Tibial nerve (tissue), 4 donors: ENCODE results near the gene KANSL1L.

ENCODE experiments used
- EP300 ChIP-seq, 2 donors: sonication (generic); formaldehyde crosslinking; IDR thresholded peaks; one replicate each; pipeline ENCODE4 v1.6.1; 2017; ENCODE audit warnings: antibody characterized with exemption in 2 of 2, mild to moderate bottlenecking in 1 of 2
- TF ChIP-seq, protein P1 (sequence below), 5 experiments: fragments of 200-600 bp in 3 of 5; fragments of 450-650 bp in 2 of 5; sonication (generic) in 3 of 5; IDR thresholded peaks; one replicate each; pipeline ENCODE4 v1.5.1; 2016 to 2019; ENCODE audit warnings: antibody characterized with exemption in 5 of 5, mild to moderate bottlenecking in 3 of 5, moderate library complexity in 2 of 5

DNA sequence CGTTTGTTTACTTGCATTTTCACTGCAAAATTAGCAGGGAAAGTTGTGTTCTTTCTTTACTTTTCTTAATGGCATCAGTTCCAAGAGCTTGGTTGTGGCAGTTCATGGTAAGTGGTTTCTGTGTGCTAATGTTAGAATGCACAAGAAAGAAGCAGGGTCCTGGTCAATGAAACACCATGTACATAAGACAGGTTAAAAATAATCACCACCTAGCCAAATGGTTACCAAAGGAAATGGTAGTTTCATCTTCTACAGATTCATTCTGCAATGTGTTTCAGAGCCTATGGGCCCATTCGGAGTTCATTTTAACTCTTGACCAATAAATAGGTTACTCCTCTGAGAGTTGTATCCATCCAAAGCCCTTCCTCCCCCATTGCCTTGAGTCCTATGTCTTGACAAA, 186.9 kb downstream of the KANSL1L start:
- TF ChIP-seq, protein P1, sequence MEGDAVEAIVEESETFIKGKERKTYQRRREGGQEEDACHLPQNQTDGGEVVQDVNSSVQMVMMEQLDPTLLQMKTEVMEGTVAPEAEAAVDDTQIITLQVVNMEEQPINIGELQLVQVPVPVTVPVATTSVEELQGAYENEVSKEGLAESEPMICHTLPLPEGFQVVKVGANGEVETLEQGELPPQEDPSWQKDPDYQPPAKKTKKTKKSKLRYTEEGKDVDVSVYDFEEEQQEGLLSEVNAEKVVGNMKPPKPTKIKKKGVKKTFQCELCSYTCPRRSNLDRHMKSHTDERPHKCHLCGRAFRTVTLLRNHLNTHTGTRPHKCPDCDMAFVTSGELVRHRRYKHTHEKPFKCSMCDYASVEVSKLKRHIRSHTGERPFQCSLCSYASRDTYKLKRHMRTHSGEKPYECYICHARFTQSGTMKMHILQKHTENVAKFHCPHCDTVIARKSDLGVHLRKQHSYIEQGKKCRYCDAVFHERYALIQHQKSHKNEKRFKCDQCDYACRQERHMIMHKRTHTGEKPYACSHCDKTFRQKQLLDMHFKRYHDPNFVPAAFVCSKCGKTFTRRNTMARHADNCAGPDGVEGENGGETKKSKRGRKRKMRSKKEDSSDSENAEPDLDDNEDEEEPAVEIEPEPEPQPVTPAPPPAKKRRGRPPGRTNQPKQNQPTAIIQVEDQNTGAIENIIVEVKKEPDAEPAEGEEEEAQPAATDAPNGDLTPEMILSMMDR (IDR thresholded peaks at IDR 0.05) = no peak
- no peak for TF ChIP-seq EP300 (IDR thresholded peaks at IDR 0.05)
